Left ventricle myocardium superior (tissue), 1 donor: ENCODE results near the gene TRPC6. TPM values are rescaled to one million over a fixed set of nuclear protein-coding genes. Genes with fewer than 3 reads are reported as not detected.

Source experiments
- ATAC-seq: fragments of 200-7000 bp; cut with Tn5 transposase; one replicate; pipeline ENCODE4 v1.9.1; 2020; ENCODE audit warnings: mild to moderate bottlenecking, moderate library complexity
- DNase-seq: peaks from one replicate; pipeline ENCODE4 v3.0.0-alpha.2; 2020
- intact Hi-C: fragments of 100-400 bp; cut with micrococcal nuclease; formaldehyde crosslinking; loops from one replicate; pipeline ENCODE4 v1.11.0; 2022
- microRNA-seq: library from miRNA; unstranded; fragments of <30 nt; microRNA quantifications from one replicate; pipeline ENCODE4 v1.2.0, GENCODE V29; 2020; ENCODE audit warnings: borderline number of aligned reads
- total RNA-seq: library from RNA; stranded (reverse); fragmentation: NEBNext Ultra II Directional; extraction: Animal tissue kit (Norgen Biotek cat#: 25700); gene quantifications from one replicate; pipeline ENCODE4 v1.2.1, GENCODE V29; 2021
- donor health status: DM: no; HTN: yes; CAD: no; lungs with severe emphysema.

The TRPC6 gene
- total RNA-seq, 1 donor from 2014 or later = 0.62 TPM

- ATAC-seq (peak; percentile 43), DNase-seq (no peak)
- intact Hi-C loops = no loop called here
Measured at GRCh38 chr11:101434026-101434643, 149.7 kb downstream of the TRPC6 start.

- intact Hi-C loops = no loop called here
- ATAC-seq (no peak), DNase-seq (no peak)
Measured at GRCh38 chr11:101433151-101433550, 150.7 kb downstream of the TRPC6 start.

- DNase-seq (no peak), ATAC-seq (peak; percentile 56)
- intact Hi-C loops = no loop called here
Measured at GRCh38 chr11:101429703-101430540, 153.9 kb downstream of the TRPC6 start.

- DNase-seq (no peak), ATAC-seq (peak; percentile 49)
Measured at GRCh38 chr11:101428918-101429317, 154.9 kb downstream of the TRPC6 start.

GRCh38 chr11:101407324-101407723, 176.5 kb downstream of the TRPC6 start:
- DNase-seq (no peak), ATAC-seq (no peak)
- intact Hi-C loops = no loop called here

More at GRCh38 chr11:101428918-101429317, 154.9 kb downstream of the TRPC6 start:
- intact Hi-C loops = no loop called here

Small RNAs within 50 kb of the gene (microRNA-seq; reads per million reads assigned to microRNA genes)
- gene MIR3920 = not detected
